HFFc6 (cell line): ENCODE measurements around the gene ZNF330. TPM values are rescaled to one million over a fixed set of nuclear protein-coding genes. Genes with fewer than 3 reads are reported as not detected.
"Not testable (repeated sequence)": the region's sequence is repeated elsewhere in the genome, so short reads cannot be mapped to it uniquely, and the experiment has no call there.

ENCODE experiments used
- DNase-seq: peaks from one replicate; pipeline ENCODE4 v3.0.0-alpha.2; 2018
- H3K27ac Mint-ChIP-seq: 2 replicates; pipeline ENCODE4 v1.8.0; 2020; ENCODE audit warnings: mild to moderate bottlenecking, mixed read lengths
- H3K27me3 Mint-ChIP-seq: 2 replicates; pipeline ENCODE4 v1.8.0; 2021; ENCODE audit warnings: mild to moderate bottlenecking, moderate library complexity, mixed read lengths; ENCODE audit not compliant: insufficient read depth
- H3K36me3 Mint-ChIP-seq: 2 replicates; pipeline ENCODE4 v1.8.0; 2021; ENCODE audit warnings: low read depth, mixed read lengths
- H3K4me1 Mint-ChIP-seq: 2 replicates; pipeline ENCODE4 v1.8.0; 2020; ENCODE audit warnings: low read depth, mixed read lengths
- H3K4me3 Mint-ChIP-seq: 2 replicates; pipeline ENCODE4 v1.8.0; 2020; ENCODE audit warnings: mild to moderate bottlenecking, moderate library complexity, mixed read lengths
- H3K9me3 Mint-ChIP-seq: 2 replicates; pipeline ENCODE4 v1.8.0; 2020; ENCODE audit warnings: mild to moderate bottlenecking, mixed read lengths
- CTCF ChIP-seq: fragments of 200-600 bp; sonication (generic); IDR thresholded peaks from 2 replicates; pipeline ENCODE4 v1.5.0; 2021; ENCODE audit warnings: antibody characterized with exemption, mild to moderate bottlenecking
- total RNA-seq, 6 experiments: library from RNA; stranded (reverse); fragmentation: NEBNext Ultra II Directional; extraction: Animal tissue kit (Norgen Biotek cat#: 25700); gene quantifications; 2 replicates in 1 of 6; 3 replicates in 5 of 6; pipeline ENCODE4 v1.2.3, GENCODE V29; 2021

ZNF330 gene
- total RNA-seq, 6 experiments from 2014 or later, result 39.4 to 48.8 (median 42.2) TPM

DNA sequence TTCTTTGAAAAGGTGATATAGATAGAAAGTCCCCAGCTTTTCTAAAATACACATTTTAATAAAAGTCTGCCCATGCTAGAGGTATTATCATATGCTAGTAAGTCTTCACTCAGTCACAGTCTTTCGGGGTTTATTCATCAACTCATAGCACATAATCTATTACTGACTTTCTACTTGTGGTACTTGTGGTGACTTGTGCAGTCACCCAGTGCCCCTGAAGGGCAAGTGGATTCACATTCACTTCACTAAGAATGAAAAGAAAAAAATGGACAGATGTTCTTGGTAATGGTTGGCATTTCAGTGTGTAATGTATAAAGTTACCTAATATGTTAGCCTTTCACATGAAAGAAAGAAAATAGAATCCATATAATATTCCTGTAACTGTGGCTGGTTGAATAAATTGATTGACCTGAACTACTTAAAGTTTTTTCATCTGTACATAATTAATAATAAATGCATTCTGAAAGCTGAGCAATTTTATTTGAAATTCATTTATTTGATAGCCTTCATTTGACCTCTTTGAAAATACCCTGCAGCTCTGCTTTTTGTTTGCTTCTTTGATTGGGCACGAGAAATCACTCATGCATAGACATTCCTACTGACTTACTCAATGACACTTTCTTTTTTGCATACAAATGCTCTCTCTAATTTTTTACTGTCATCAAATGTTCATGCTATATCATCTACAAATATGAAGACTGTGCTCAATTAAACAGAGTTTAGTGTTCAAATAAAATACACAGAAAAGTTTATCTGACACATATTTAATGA is 39.5 kb upstream of the ZNF330 start:
- Mint-ChIP-seq H3K27me3 (peaks cover 8% of the 10 kb centered on the region), H3K36me3 (no peaks in the 10 kb centered on the region), H3K4me3 (no peak overlapping the region), H3K4me1 (no peaks in the 10 kb centered on the region), H3K27ac (no peak overlapping the region), H3K9me3 (no peaks in the 10 kb centered on the region)
- no peak for DNase-seq
- TF ChIP-seq CTCF, result no peak

GRCh38 chr4:141183491-141183890 is 37.2 kb upstream of the ZNF330 start:
- TF ChIP-seq CTCF, result peak; percentile 22; the same call in 1 of the 2 replicates

GRCh38 chr4:141192564-141192963 is 28.1 kb upstream of the ZNF330 start:
- no peak for TF ChIP-seq CTCF
- Mint-ChIP-seq H3K4me3 (no peak overlapping the region), H3K4me1 (no peaks in the 10 kb centered on the region), H3K9me3 (no peaks in the 10 kb centered on the region), H3K36me3 (no peaks in the 10 kb centered on the region), H3K27ac (no peak overlapping the region), H3K27me3 (peaks cover 25% of the 10 kb centered on the region; the same call in 1 of the 2 replicates)
- DNase-seq, result no peak

More at GRCh38 chr4:141183491-141183890, 37.2 kb upstream of the ZNF330 start:
- H3K27me3 Mint-ChIP-seq, result peaks cover 26% of the 10 kb centered on the region
- H3K36me3 Mint-ChIP-seq, H3K4me3 Mint-ChIP-seq, H3K27ac Mint-ChIP-seq, H3K9me3 Mint-ChIP-seq, DNase-seq, H3K4me1 Mint-ChIP-seq: not testable (repeated sequence)

- Mint-ChIP-seq H3K27me3 (peaks cover 17% of the 10 kb centered on the region; the same call in 1 of the 2 replicates), H3K4me1 (no peaks in the 10 kb centered on the region), H3K9me3 (no peaks in the 10 kb centered on the region), H3K27ac (no peak overlapping the region), H3K4me3 (no peak overlapping the region), H3K36me3 (no peaks in the 10 kb centered on the region)
- DNase-seq, result no peak
- TF ChIP-seq CTCF, result no peak
Observed at GRCh38 chr4:141193516-141194034, 27.1 kb upstream of the ZNF330 start.

DNA sequence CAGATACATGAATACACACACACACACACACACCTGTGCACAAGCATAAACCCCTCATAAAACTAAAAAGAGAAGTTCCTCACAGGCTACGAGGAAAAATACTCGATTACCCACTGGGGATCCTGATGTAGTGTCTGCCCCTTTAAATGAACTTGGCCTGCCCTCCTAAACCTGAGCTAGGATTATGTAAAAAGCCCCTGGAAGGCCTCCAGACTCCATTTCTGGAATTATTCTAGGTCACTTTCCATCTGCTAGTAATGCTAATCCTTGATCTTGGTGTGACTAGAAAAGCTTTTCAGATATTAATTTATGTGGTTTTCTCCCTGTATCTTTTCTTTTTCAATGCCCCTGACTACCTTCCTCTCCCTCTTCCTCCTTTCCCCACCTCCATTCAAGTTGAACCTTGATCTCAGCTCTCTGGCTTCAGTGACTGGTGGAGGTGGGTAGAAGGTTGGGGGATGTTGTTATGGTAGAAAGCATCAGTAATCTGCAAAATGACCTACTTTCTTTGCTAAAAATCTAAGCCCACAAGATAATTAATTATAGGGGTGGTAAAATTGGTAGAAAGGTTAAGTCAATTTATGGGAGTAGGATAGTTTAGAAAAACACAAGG is 25.5 kb upstream of the ZNF330 start:
- H3K36me3 Mint-ChIP-seq, result no peaks in the 10 kb centered on the region
- no peak for DNase-seq
- TF ChIP-seq CTCF, result no peak
- no peak overlapping the region for H3K4me3 Mint-ChIP-seq
- H3K9me3 Mint-ChIP-seq, result no peaks in the 10 kb centered on the region
- no peaks in the 10 kb centered on the region for H3K4me1 Mint-ChIP-seq
- H3K27me3 Mint-ChIP-seq, result peaks cover 11% of the 10 kb centered on the region; the same call in 1 of the 2 replicates
- H3K27ac Mint-ChIP-seq, result no peak overlapping the region
